Measurements from ENCODE around the gene PIP5K1B. TPM values are rescaled to one million over a fixed set of nuclear protein-coding genes. Genes with fewer than 3 reads are reported as not detected.

PIP5K1B gene
- total and polyA plus RNA-seq, 2 donors (not counting 1 experiment from before 2014, with no cell fraction given) = 11.8 to 24.1 TPM

GRCh38 chr9:68795411-68795810 is 90.4 kb downstream of the PIP5K1B start:
- no peaks in the 10 kb centered on the region for H3K9me3 ChIP-seq (ENCODE audit: control extremely low read depth in 1 of 3, control insufficient read depth in 2 of 3, insufficient read depth in 1 of 3, low read length in 2 of 3)
- no peak overlapping the region for H3K4me2 ChIP-seq (replicated peaks; ENCODE audit: low read depth, low read length, poor library complexity, severe bottlenecking)
- H3K4me1 ChIP-seq (ENCODE audit: control insufficient read depth in 2 of 2, insufficient read depth in 2 of 2, low read length in 2 of 2) = peaks cover 21 to 34% of the 10 kb centered on the region in 2 donors
- no peak overlapping the region for H3K27ac Mint-ChIP-seq
- no peaks in the 10 kb centered on the region for H3K27me3 ChIP-seq (replicated peaks in 1 of 4; ENCODE audit: control extremely low read depth in 1 of 4, control insufficient read depth in 3 of 4, insufficient read depth in 4 of 4, low read length in 3 of 4)
- H3K27ac ChIP-seq (ENCODE audit: low read length in 2 of 2) = no peak overlapping the region
- peaks cover 33% of the 10 kb centered on the region for H4K20me1 ChIP-seq (ENCODE audit: control insufficient read depth, insufficient read depth, low read length, poor library complexity, severe bottlenecking)
- WGBS (ENCODE audit: insufficient coverage) = no CpG with 5 or more reads among the region's 2 CpGs
- ChIA-PET POLR2A (no interaction called here), CTCF (no interaction called here)
- no peaks in the 10 kb centered on the region for H3K27me3 Mint-ChIP-seq
- DNase-seq (no peak), ATAC-seq (ENCODE audit: low read depth) (no peak)
- no peak overlapping the region for H3K9ac ChIP-seq (ENCODE audit: low read length)
- H3K9me3 Mint-ChIP-seq (ENCODE audit: insufficient read depth) = no peaks in the 10 kb centered on the region
- H3K4me1 Mint-ChIP-seq = peaks cover 31% of the 10 kb centered on the region
- no peak overlapping the region for H3K4me3 Mint-ChIP-seq
- H3K4me3 ChIP-seq (ENCODE audit: control extremely low read depth in 1 of 5, extremely low read depth in 1 of 5, insufficient read depth in 1 of 5, low read depth in 2 of 5, low read length in 4 of 5) = no peak overlapping the region
- H2AFZ ChIP-seq (ENCODE audit: insufficient read depth, low read depth, low read length, poor library complexity, severe bottlenecking) = no peak overlapping the region
- no peaks in the 10 kb centered on the region for H3K36me3 ChIP-seq (replicated peaks in 1 of 2; ENCODE audit: control extremely low read depth in 1 of 2, control insufficient read depth in 1 of 2, extremely low read depth in 1 of 2, insufficient read depth in 2 of 2, low read length in 1 of 2)
- peaks cover 68% of the 10 kb centered on the region for H3K79me2 ChIP-seq (ENCODE audit: control insufficient read depth, insufficient read depth, low read length)
- intact Hi-C loops (cut with micrococcal nuclease) = loop anchor here (2.0 kb wide), 1 partner anchor 15 kb away; a partner anchor contains a TSS
- TF ChIP-seq CTCF (IDR thresholded peaks at IDR 0.05) (no peak), EZH2 (IDR thresholded peaks at IDR 0.05; ENCODE audit: borderline replicate concordance, insufficient read depth, low read depth, low read length, poor library complexity, severe bottlenecking) (no peak)

- POLR2A ChIA-PET = no interaction called here
- Histone ChIP-seq H3K9me3 (ENCODE audit: control extremely low read depth in 1 of 3, control insufficient read depth in 2 of 3, insufficient read depth in 1 of 3, low read length in 2 of 3) (no peaks in the 10 kb centered on the region), H2AFZ (ENCODE audit: insufficient read depth, low read depth, low read length, poor library complexity, severe bottlenecking) (no peak overlapping the region), H3K79me2 (ENCODE audit: control insufficient read depth, insufficient read depth, low read length) (peaks cover 58% of the 10 kb centered on the region), H3K4me2 (replicated peaks; ENCODE audit: low read depth, low read length, poor library complexity, severe bottlenecking) (no peak overlapping the region), H3K4me3 (ENCODE audit: control extremely low read depth in 1 of 5, extremely low read depth in 1 of 5, insufficient read depth in 1 of 5, low read depth in 2 of 5, low read length in 4 of 5) (no peak overlapping the region), H3K36me3 (replicated peaks in 1 of 2; ENCODE audit: control extremely low read depth in 1 of 2, control insufficient read depth in 1 of 2, extremely low read depth in 1 of 2, insufficient read depth in 2 of 2, low read length in 1 of 2) (no peaks in the 10 kb centered on the region), H3K27me3 (replicated peaks in 1 of 4; ENCODE audit: control extremely low read depth in 1 of 4, control insufficient read depth in 3 of 4, insufficient read depth in 4 of 4, low read length in 3 of 4) (no peaks in the 10 kb centered on the region), H3K9ac (ENCODE audit: low read length) (no peak overlapping the region), H3K4me1 (ENCODE audit: control insufficient read depth in 2 of 2, insufficient read depth in 2 of 2, low read length in 2 of 2) (peaks cover 21 to 40% of the 10 kb centered on the region in 2 donors), H4K20me1 (ENCODE audit: control insufficient read depth, insufficient read depth, low read length, poor library complexity, severe bottlenecking) (peaks cover 27% of the 10 kb centered on the region), H3K27ac (ENCODE audit: low read length in 2 of 2) (no peak overlapping the region)
- Mint-ChIP-seq H3K4me3 (no peak overlapping the region), H3K9me3 (ENCODE audit: insufficient read depth) (no peaks in the 10 kb centered on the region), H3K4me1 (peaks cover 34% of the 10 kb centered on the region), H3K27ac (no peak overlapping the region), H3K27me3 (no peaks in the 10 kb centered on the region)
- TF ChIP-seq CTCF (IDR thresholded peaks at IDR 0.05) (no peak), EZH2 (IDR thresholded peaks at IDR 0.05; ENCODE audit: borderline replicate concordance, insufficient read depth, low read depth, low read length, poor library complexity, severe bottlenecking) (no peak)
- no peak for ATAC-seq (ENCODE audit: low read depth)
- DNase-seq = no peak
- intact Hi-C loops (cut with micrococcal nuclease) = no loop called here
- 100% methylated on average over 2 of the region's 3 CpGs for WGBS (ENCODE audit: insufficient coverage)
- CTCF ChIA-PET = no interaction called here
Measured at GRCh38 chr9:68797116-68797515, 92.1 kb downstream of the PIP5K1B start.

Measured in B cell (primary cell).